NCI-H1436 (cell line): ENCODE results near the gene RNU5D-1.
"Not testable (repeated sequence)": the region's sequence is repeated elsewhere in the genome, so short reads cannot be mapped to it uniquely, and the experiment has no call there.

ENCODE experiments used
- DNase-seq: peaks from one replicate; lab custom pipeline; 2025; lab: John Stamatoyannopoulos, UW

RNU5D-1 gene

GRCh38 chr1:44730741-44731512 lies at the start of gene RNU5D-1:
TSS of gene RNU5D-1 (minus strand) at chr1:44731170.
- peak; percentile 86 for DNase-seq

GRCh38 chr1:44780583-44781121 lies 49.7 kb upstream of the RNU5D-1 start:
- DNase-seq, result no peak

GRCh38 chr1:44778705-44779576 lies 48.0 kb upstream of the RNU5D-1 start:
- no peak for DNase-seq

GRCh38 chr1:44777969-44778635 lies 47.1 kb upstream of the RNU5D-1 start:
- DNase-seq, result no peak

- DNase-seq, result no peak
Measured at GRCh38 chr1:44777547-44777946, 46.6 kb upstream of the RNU5D-1 start.

- DNase-seq, result no peak
Measured at GRCh38 chr1:44776730-44777068, 45.7 kb upstream of the RNU5D-1 start.

- DNase-seq, result no peak
Measured at GRCh38 chr1:44775930-44776729, 45.2 kb upstream of the RNU5D-1 start.

- peak; percentile 91 for DNase-seq
Measured at GRCh38 chr1:44775078-44775929, 44.3 kb upstream of the RNU5D-1 start, which contains the start of gene RPS8. TSS of gene RPS8 (plus strand) at chr1:44775540. CDS start at chr1:44775597, 57 bp downstream.

- DNase-seq, result not testable (repeated sequence)
Measured at GRCh38 chr1:44766421-44766820, 35.5 kb upstream of the RNU5D-1 start.

- DNase-seq, result no peak
Measured at GRCh38 chr1:44760876-44761275, 29.9 kb upstream of the RNU5D-1 start.

GRCh38 chr1:44759077-44759476 lies 28.1 kb upstream of the RNU5D-1 start:
- no peak for DNase-seq

GRCh38 chr1:44757420-44757819 lies 26.4 kb upstream of the RNU5D-1 start:
- no peak for DNase-seq

- no peak for DNase-seq
Measured at GRCh38 chr1:44747878-44748277, 16.9 kb upstream of the RNU5D-1 start.

- DNase-seq, result no peak
Measured at GRCh38 chr1:44743211-44743610, 12.2 kb upstream of the RNU5D-1 start.

- DNase-seq, result no peak
Measured at GRCh38 chr1:44740179-44740617, 9.2 kb upstream of the RNU5D-1 start.

GRCh38 chr1:44739307-44740178 lies 8.6 kb upstream of the RNU5D-1 start, which contains the start of gene KIF2C:
TSS of gene KIF2C (plus strand) at chr1:44739837. CDS start at chr1:44739933, 96 bp downstream.
- peak; percentile 96 for DNase-seq

- DNase-seq, result not testable (repeated sequence)
Measured at GRCh38 chr1:44738953-44739306, 8.0 kb upstream of the RNU5D-1 start.

GRCh38 chr1:44735992-44736391 lies 5.0 kb upstream of the RNU5D-1 start:
- no peak for DNase-seq

- DNase-seq, result no peak
Measured at GRCh38 chr1:44733784-44734183, 2.8 kb upstream of the RNU5D-1 start.
